ENCODE data around the gene FOXI1. TPM values are rescaled to one million over a fixed set of nuclear protein-coding genes. Genes with fewer than 3 reads are reported as not detected.

FOXI1 gene
- not detected for total RNA-seq

- ATAC-seq (no peak), DNase-seq (ENCODE audit: low spot score in 2 of 2) (peak in 1 of 2 donors; percentile 23)
- H3K36me3 Mint-ChIP-seq, result no peaks in the 10 kb centered on the region
- no peak within 1 kb of the TSS for H3K27ac Mint-ChIP-seq
- H3K9me3 Mint-ChIP-seq, result no peaks in the 10 kb centered on the region
These were observed at the start of gene FOXI1 for GRCh38 chr5:170105642-170106611. Gene FOXI1 (plus strand): TSS chr5:170105897. CDS start chr5:170105958, 61 bp downstream.

- H3K27ac Mint-ChIP-seq, result peak overlapping the region in 1 of 2 donors; percentile 29
- ATAC-seq (no peak), DNase-seq (ENCODE audit: low spot score in 2 of 2) (no peak)
- H3K9me3 Mint-ChIP-seq, result peaks cover 0 to 6% of the 10 kb centered on the region in 2 donors
- peaks cover 34 to 54% of the 10 kb centered on the region in 2 donors for H3K36me3 Mint-ChIP-seq
These were observed 49.0 kb upstream of the FOXI1 start for GRCh38 chr5:170056561-170057267.

GRCh38 chr5:170057311-170057710 lies 48.4 kb upstream of the FOXI1 start:
- DNase-seq (ENCODE audit: low spot score in 2 of 2), result no peak
- peaks cover 37 to 48% of the 10 kb centered on the region in 2 donors for H3K36me3 Mint-ChIP-seq
- no peak for ATAC-seq
- H3K27ac Mint-ChIP-seq, result no peak overlapping the region
- H3K9me3 Mint-ChIP-seq, result peaks cover 0 to 6% of the 10 kb centered on the region in 2 donors

GRCh38 chr5:170059221-170059620 lies 46.5 kb upstream of the FOXI1 start:
- DNase-seq (ENCODE audit: low spot score in 2 of 2) (no peak), ATAC-seq (no peak)
- H3K27ac Mint-ChIP-seq, result no peak overlapping the region
- peaks cover 40 to 43% of the 10 kb centered on the region in 2 donors for H3K36me3 Mint-ChIP-seq
- peaks cover 0 to 6% of the 10 kb centered on the region in 2 donors for H3K9me3 Mint-ChIP-seq

- Mint-ChIP-seq H3K9me3 (no peaks in the 10 kb centered on the region), H3K27ac (no peak overlapping the region), H3K36me3 (peaks cover 34 to 44% of the 10 kb centered on the region in 2 donors)
- ATAC-seq, result no peak
- DNase-seq (ENCODE audit: low spot score in 2 of 2), result no peak
These were observed 38.5 kb upstream of the FOXI1 start for GRCh38 chr5:170067152-170067551.

- Mint-ChIP-seq H3K36me3 (peaks cover 34 to 44% of the 10 kb centered on the region in 2 donors), H3K27ac (peak overlapping the region in 1 of 2 donors; percentile 46), H3K9me3 (no peaks in the 10 kb centered on the region)
- DNase-seq (ENCODE audit: low spot score in 2 of 2) (no peak), ATAC-seq (no peak)
These were observed 38.0 kb upstream of the FOXI1 start for GRCh38 chr5:170067574-170068170.

GRCh38 chr5:170069512-170069911 lies 36.2 kb upstream of the FOXI1 start:
- ATAC-seq (no peak), DNase-seq (ENCODE audit: low spot score in 2 of 2) (no peak)
- Mint-ChIP-seq H3K27ac (peak overlapping the region in 1 of 2 donors; percentile 11), H3K9me3 (no peaks in the 10 kb centered on the region), H3K36me3 (peaks cover 34 to 36% of the 10 kb centered on the region in 2 donors)

- Mint-ChIP-seq H3K27ac (no peak overlapping the region), H3K9me3 (no peaks in the 10 kb centered on the region), H3K36me3 (peaks cover 34 to 38% of the 10 kb centered on the region in 2 donors)
- ATAC-seq (peak in 1 of 2 donors; percentile 26), DNase-seq (ENCODE audit: low spot score in 2 of 2) (peak in 1 of 2 donors; percentile 21)
These were observed 34.9 kb upstream of the FOXI1 start for GRCh38 chr5:170070556-170071412.

GRCh38 chr5:170071748-170072147 lies 33.9 kb upstream of the FOXI1 start:
- ATAC-seq, result no peak
- Mint-ChIP-seq H3K9me3 (no peaks in the 10 kb centered on the region), H3K36me3 (peaks cover 34 to 37% of the 10 kb centered on the region in 2 donors), H3K27ac (no peak overlapping the region)
- no peak for DNase-seq (ENCODE audit: low spot score in 2 of 2)

GRCh38 chr5:170075696-170076095 lies 30.0 kb upstream of the FOXI1 start:
- Mint-ChIP-seq H3K9me3 (no peaks in the 10 kb centered on the region), H3K36me3 (peaks cover 27 to 28% of the 10 kb centered on the region in 2 donors), H3K27ac (no peak overlapping the region)
- no peak for ATAC-seq
- DNase-seq (ENCODE audit: low spot score in 2 of 2), result peak in 1 of 2 donors; percentile 3

GRCh38 chr5:170076211-170076610 lies 29.5 kb upstream of the FOXI1 start:
- H3K27ac Mint-ChIP-seq, result peak overlapping the region in 1 of 2 donors; percentile 61
- DNase-seq (ENCODE audit: low spot score in 2 of 2) (peak in 1 of 2 donors; percentile 35), ATAC-seq (peak in 1 of 2 donors; percentile 56)
- H3K36me3 Mint-ChIP-seq, result peaks cover 21 to 23% of the 10 kb centered on the region in 2 donors
- H3K9me3 Mint-ChIP-seq, result no peaks in the 10 kb centered on the region

GRCh38 chr5:170076739-170077138 lies 29.0 kb upstream of the FOXI1 start:
- DNase-seq (ENCODE audit: low spot score in 2 of 2) (no peak), ATAC-seq (peak in 1 of 2 donors; percentile 75)
- Mint-ChIP-seq H3K27ac (peak overlapping the region in 1 of 2 donors; percentile 61), H3K36me3 (peaks cover 20 to 21% of the 10 kb centered on the region in 2 donors), H3K9me3 (no peaks in the 10 kb centered on the region)

GRCh38 chr5:170077526-170077925 lies 28.2 kb upstream of the FOXI1 start:
- Mint-ChIP-seq H3K36me3 (peaks cover 20 to 24% of the 10 kb centered on the region in 2 donors), H3K9me3 (no peaks in the 10 kb centered on the region), H3K27ac (peak overlapping the region in 1 of 2 donors; percentile 19)
- no peak for DNase-seq (ENCODE audit: low spot score in 2 of 2)
- ATAC-seq, result no peak

- H3K36me3 Mint-ChIP-seq, result peaks cover 23 to 30% of the 10 kb centered on the region in 2 donors
- H3K27ac Mint-ChIP-seq, result peak overlapping the region; percentile 19 to 63
- peak in 1 of 2 donors; percentile 18 for DNase-seq (ENCODE audit: low spot score in 2 of 2)
- no peaks in the 10 kb centered on the region for H3K9me3 Mint-ChIP-seq
- ATAC-seq, result peak; percentile 33 to 39
These were observed 27.2 kb upstream of the FOXI1 start for GRCh38 chr5:170078458-170078857.

GRCh38 chr5:170078931-170079330 lies 26.8 kb upstream of the FOXI1 start:
- peak overlapping the region; percentile 19 to 57 for H3K27ac Mint-ChIP-seq
- H3K36me3 Mint-ChIP-seq, result peaks cover 27 to 35% of the 10 kb centered on the region in 2 donors

GRCh38 chr5:170080217-170080616 lies 25.5 kb upstream of the FOXI1 start:
- H3K9me3 Mint-ChIP-seq, result no peaks in the 10 kb centered on the region
- ATAC-seq (no peak), DNase-seq (ENCODE audit: low spot score in 2 of 2) (no peak)
- H3K27ac Mint-ChIP-seq, result peak overlapping the region in 1 of 2 donors; percentile 33
- peaks cover 26 to 36% of the 10 kb centered on the region in 2 donors for H3K36me3 Mint-ChIP-seq

More at GRCh38 chr5:170078931-170079330, 26.8 kb upstream of the FOXI1 start:
- DNase-seq (ENCODE audit: low spot score in 2 of 2) (peak in 1 of 2 donors; percentile 47), ATAC-seq (no peak)
- H3K9me3 Mint-ChIP-seq, result no peaks in the 10 kb centered on the region

Measured in activated naive CD4-positive, alpha-beta T cell treated with anti-CD3 and anti-CD28 coated beads, Interleukin-2, amount 50 U/mL, for 72 hours (primary cell).